ENCODE results near the gene CARD19.

Gene CARD19

GRCh38 chr9:93087971-93088655 lies 7.9 kb upstream of the CARD19 start:
- TF ChIP-seq YY1 (IDR thresholded peaks at IDR 0.05; ENCODE audit: low read depth) (no peak), CEBPB (IDR thresholded peaks at IDR 0.05) (no peak), ZBTB7A (IDR thresholded peaks at IDR 0.05; ENCODE audit: low read depth) (no peak), CREB1 (IDR thresholded peaks at IDR 0.05; ENCODE audit: low read depth) (no peak), RAD21 (IDR thresholded peaks at IDR 0.05; ENCODE audit: low read depth) (no peak), NFIC (IDR thresholded peaks at IDR 0.05) (no peak), EGR1 (IDR thresholded peaks at IDR 0.05) (no peak), FOXM1 (IDR thresholded peaks at IDR 0.05; ENCODE audit: borderline replicate concordance, low read depth) (no peak), TAF1 (IDR thresholded peaks at IDR 0.05; ENCODE audit: low read depth) (no peak), EP300 (IDR thresholded peaks at IDR 0.05; ENCODE audit: borderline replicate concordance) (no peak), TEAD4 (IDR thresholded peaks at IDR 0.05) (no peak)
- TF ChIP-seq, protein P1, sequence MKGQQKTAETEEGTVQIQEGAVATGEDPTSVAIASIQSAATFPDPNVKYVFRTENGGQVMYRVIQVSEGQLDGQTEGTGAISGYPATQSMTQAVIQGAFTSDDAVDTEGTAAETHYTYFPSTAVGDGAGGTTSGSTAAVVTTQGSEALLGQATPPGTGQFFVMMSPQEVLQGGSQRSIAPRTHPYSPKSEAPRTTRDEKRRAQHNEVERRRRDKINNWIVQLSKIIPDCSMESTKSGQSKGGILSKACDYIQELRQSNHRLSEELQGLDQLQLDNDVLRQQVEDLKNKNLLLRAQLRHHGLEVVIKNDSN (IDR thresholded peaks at IDR 0.05) = no peak
- TF ChIP-seq, protein P2, sequence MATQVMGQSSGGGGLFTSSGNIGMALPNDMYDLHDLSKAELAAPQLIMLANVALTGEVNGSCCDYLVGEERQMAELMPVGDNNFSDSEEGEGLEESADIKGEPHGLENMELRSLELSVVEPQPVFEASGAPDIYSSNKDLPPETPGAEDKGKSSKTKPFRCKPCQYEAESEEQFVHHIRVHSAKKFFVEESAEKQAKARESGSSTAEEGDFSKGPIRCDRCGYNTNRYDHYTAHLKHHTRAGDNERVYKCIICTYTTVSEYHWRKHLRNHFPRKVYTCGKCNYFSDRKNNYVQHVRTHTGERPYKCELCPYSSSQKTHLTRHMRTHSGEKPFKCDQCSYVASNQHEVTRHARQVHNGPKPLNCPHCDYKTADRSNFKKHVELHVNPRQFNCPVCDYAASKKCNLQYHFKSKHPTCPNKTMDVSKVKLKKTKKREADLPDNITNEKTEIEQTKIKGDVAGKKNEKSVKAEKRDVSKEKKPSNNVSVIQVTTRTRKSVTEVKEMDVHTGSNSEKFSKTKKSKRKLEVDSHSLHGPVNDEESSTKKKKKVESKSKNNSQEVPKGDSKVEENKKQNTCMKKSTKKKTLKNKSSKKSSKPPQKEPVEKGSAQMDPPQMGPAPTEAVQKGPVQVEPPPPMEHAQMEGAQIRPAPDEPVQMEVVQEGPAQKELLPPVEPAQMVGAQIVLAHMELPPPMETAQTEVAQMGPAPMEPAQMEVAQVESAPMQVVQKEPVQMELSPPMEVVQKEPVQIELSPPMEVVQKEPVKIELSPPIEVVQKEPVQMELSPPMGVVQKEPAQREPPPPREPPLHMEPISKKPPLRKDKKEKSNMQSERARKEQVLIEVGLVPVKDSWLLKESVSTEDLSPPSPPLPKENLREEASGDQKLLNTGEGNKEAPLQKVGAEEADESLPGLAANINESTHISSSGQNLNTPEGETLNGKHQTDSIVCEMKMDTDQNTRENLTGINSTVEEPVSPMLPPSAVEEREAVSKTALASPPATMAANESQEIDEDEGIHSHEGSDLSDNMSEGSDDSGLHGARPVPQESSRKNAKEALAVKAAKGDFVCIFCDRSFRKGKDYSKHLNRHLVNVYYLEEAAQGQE (IDR thresholded peaks at IDR 0.05; ENCODE audit: low read depth) = no peak
- TF ChIP-seq, protein P3, sequence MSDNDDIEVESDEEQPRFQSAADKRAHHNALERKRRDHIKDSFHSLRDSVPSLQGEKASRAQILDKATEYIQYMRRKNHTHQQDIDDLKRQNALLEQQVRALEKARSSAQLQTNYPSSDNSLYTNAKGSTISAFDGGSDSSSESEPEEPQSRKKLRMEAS (IDR thresholded peaks at IDR 0.05) = no peak

GRCh38 chr9:93088656-93089015 lies 7.4 kb upstream of the CARD19 start:
- no peak for TF ChIP-seq TEAD4 (IDR thresholded peaks at IDR 0.05)

DNA sequence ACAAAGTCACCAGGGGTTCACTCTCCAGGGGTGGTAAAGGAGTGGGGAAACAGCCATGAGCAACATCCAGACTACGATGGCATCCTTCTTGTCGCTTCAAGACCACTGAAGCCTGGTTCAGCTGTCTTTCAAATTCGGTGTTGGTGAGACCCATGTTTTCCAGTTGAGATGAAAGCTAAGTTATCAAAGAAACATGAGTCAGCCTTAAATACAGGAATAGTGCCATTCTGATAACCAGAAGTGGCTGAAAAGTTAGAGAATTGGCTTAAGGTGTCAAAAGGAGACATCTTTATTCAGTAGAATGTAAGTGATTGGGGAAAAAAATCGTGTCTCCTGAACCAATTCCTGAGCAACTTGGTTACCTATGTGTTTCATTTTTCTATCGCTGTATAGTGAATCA lies 7.0 kb upstream of the CARD19 start:
- no peak for TF ChIP-seq EGR1 (IDR thresholded peaks at IDR 0.05)
- TF ChIP-seq CEBPB (IDR thresholded peaks at IDR 0.05) = no peak
- TF ChIP-seq NFIC (IDR thresholded peaks at IDR 0.05) = no peak
- TF ChIP-seq, protein P3 (IDR thresholded peaks at IDR 0.05) = no peak
- TF ChIP-seq, protein P1 (IDR thresholded peaks at IDR 0.05) = no peak
- TF ChIP-seq, protein P2 (IDR thresholded peaks at IDR 0.05; ENCODE audit: low read depth) = no peak
- TF ChIP-seq EP300 (IDR thresholded peaks at IDR 0.05; ENCODE audit: borderline replicate concordance) = no peak
- TF ChIP-seq TEAD4 (IDR thresholded peaks at IDR 0.05) = no peak
- TF ChIP-seq TCF12 (IDR thresholded peaks at IDR 0.05; ENCODE audit: low read depth) = no peak
- TF ChIP-seq YY1 (IDR thresholded peaks at IDR 0.05; ENCODE audit: low read depth) = no peak
- no peak for TF ChIP-seq TAF1 (IDR thresholded peaks at IDR 0.05; ENCODE audit: low read depth)
- no peak for TF ChIP-seq CREB1 (IDR thresholded peaks at IDR 0.05; ENCODE audit: low read depth)
- TF ChIP-seq ZBTB7A (IDR thresholded peaks at IDR 0.05; ENCODE audit: low read depth) = no peak
- no peak for TF ChIP-seq FOXM1 (IDR thresholded peaks at IDR 0.05; ENCODE audit: borderline replicate concordance, low read depth)
- no peak for TF ChIP-seq RAD21 (IDR thresholded peaks at IDR 0.05; ENCODE audit: low read depth)

GRCh38 chr9:93089481-93089991 lies 6.5 kb upstream of the CARD19 start:
- TF ChIP-seq TEAD4 (IDR thresholded peaks at IDR 0.05) (no peak), CEBPB (IDR thresholded peaks at IDR 0.05) (no peak), TCF12 (IDR thresholded peaks at IDR 0.05; ENCODE audit: low read depth) (no peak), EP300 (IDR thresholded peaks at IDR 0.05; ENCODE audit: borderline replicate concordance) (no peak), YY1 (IDR thresholded peaks at IDR 0.05; ENCODE audit: low read depth) (no peak), TAF1 (IDR thresholded peaks at IDR 0.05; ENCODE audit: low read depth) (no peak), CREB1 (IDR thresholded peaks at IDR 0.05; ENCODE audit: low read depth) (no peak), RAD21 (IDR thresholded peaks at IDR 0.05; ENCODE audit: low read depth) (no peak), NFIC (IDR thresholded peaks at IDR 0.05) (no peak), ZBTB7A (IDR thresholded peaks at IDR 0.05; ENCODE audit: low read depth) (no peak), EGR1 (IDR thresholded peaks at IDR 0.05) (no peak), FOXM1 (IDR thresholded peaks at IDR 0.05; ENCODE audit: borderline replicate concordance, low read depth) (no peak)
- TF ChIP-seq, protein P3 (IDR thresholded peaks at IDR 0.05) = no peak
- TF ChIP-seq, protein P2 (IDR thresholded peaks at IDR 0.05; ENCODE audit: low read depth) = no peak
- TF ChIP-seq, protein P1 (IDR thresholded peaks at IDR 0.05) = no peak
